B cell (primary cell): ENCODE measurements around the gene SCFD2. TPM values are rescaled to one million over a fixed set of nuclear protein-coding genes. Genes with fewer than 3 reads are reported as not detected.

Source experiments
- ATAC-seq: fragments of 200-7000 bp; cut with Tn5 transposase; one replicate; pipeline ENCODE4 v1.10.0; 2021; ENCODE audit warnings: low read depth, mild to moderate bottlenecking, moderate number of reproducible peaks, moderate library complexity
- CTCF ChIA-PET: fragments of 350-600 bp; sonication (Branson Sonifier 250); formaldehyde crosslinking; loops from one replicate; lab custom pipeline; 2021; ENCODE audit warnings: antibody characterized with exemption, inconsistent platforms; lab: Charles Lee
- POLR2A ChIA-PET: fragments of 350-600 bp; sonication (Branson Sonifier 250); formaldehyde crosslinking; loops from one replicate; lab custom pipeline; 2021; ENCODE audit warnings: antibody characterized with exemption; lab: Charles Lee
- DNase-seq: peaks from one replicate; pipeline ENCODE4 v3.0.0; 2013
- H2AFZ ChIP-seq: 2 replicates; pipeline ENCODE4 v1.6.1; 2012; ENCODE audit warnings: mild to moderate bottlenecking, low read depth, low read length; ENCODE audit not compliant: insufficient read depth, poor library complexity, severe bottlenecking
- H3K27ac ChIP-seq, 2 donors: 1 replicate in 1 of 2; 2 replicates in 1 of 2; pipeline ENCODE4 v1.5.1; 2012 to 2013; ENCODE audit warnings: low read length in 2 of 2, mild to moderate bottlenecking in 2 of 2, moderate library complexity in 1 of 2
- H3K27me3 ChIP-seq, 4 experiments: fragments of 200-600 bp in 1 of 4; sonication (generic) in 1 of 4; replicated peaks in 1 of 4; 1 replicate in 2 of 4; 2 replicates in 2 of 4; pipeline versions ENCODE4 v1.6.1 to v1.7.0; 2013 to 2016; ENCODE audit warnings: low read length in 3 of 4, mild to moderate bottlenecking in 2 of 4, mixed read lengths in 1 of 4, moderate library complexity in 1 of 4; ENCODE audit not compliant: insufficient read depth in 4 of 4, control insufficient read depth in 3 of 4; ENCODE audit errors: control extremely low read depth in 1 of 4
- H3K36me3 ChIP-seq, 2 experiments: replicated peaks in 1 of 2; 1 replicate in 1 of 2; 2 replicates in 1 of 2; pipeline versions ENCODE4 v1.6.1 to v1.7.1; 2013; ENCODE audit warnings: low read length in 1 of 2; ENCODE audit not compliant: insufficient read depth in 2 of 2, control insufficient read depth in 1 of 2; ENCODE audit errors: control extremely low read depth in 1 of 2, extremely low read depth in 1 of 2
- H3K4me1 ChIP-seq, 2 donors: fragments of 200-600 bp in 1 of 2; sonication (generic) in 1 of 2; 1 replicate in 1 of 2; 2 replicates in 1 of 2; pipeline versions ENCODE4 v1.5.1 to v1.6.1; 2013 to 2017; ENCODE audit warnings: low read length in 2 of 2; ENCODE audit not compliant: control insufficient read depth in 2 of 2, insufficient read depth in 2 of 2
- H3K4me2 ChIP-seq: replicated peaks from 2 replicates; pipeline ENCODE3; 2012; ENCODE audit warnings: mild to moderate bottlenecking, low read depth, low read length; ENCODE audit not compliant: poor library complexity, severe bottlenecking
- H3K4me3 ChIP-seq, 5 experiments: fragments of 200-600 bp in 1 of 5; sonication (generic) in 1 of 5; 1 replicate in 3 of 5; 2 replicates in 2 of 5; pipeline versions ENCODE4 v1.5.1 to v1.7.0; 2011 to 2016; ENCODE audit warnings: low read length in 4 of 5, mild to moderate bottlenecking in 4 of 5, low read depth in 2 of 5, control low read depth in 1 of 5, moderate library complexity in 1 of 5; ENCODE audit not compliant: insufficient read depth in 1 of 5; ENCODE audit errors: control extremely low read depth in 1 of 5, extremely low read depth in 1 of 5
- H3K79me2 ChIP-seq: fragments of 200-600 bp; sonication (generic); one replicate; pipeline ENCODE4 v1.6.0; 2016; ENCODE audit warnings: low read length; ENCODE audit not compliant: control insufficient read depth, insufficient read depth
- H3K9ac ChIP-seq: fragments of 200-600 bp; sonication (generic); 2 replicates; pipeline ENCODE4 v1.6.1; 2017; ENCODE audit warnings: mild to moderate bottlenecking, low read length, moderate library complexity
- H3K9me3 ChIP-seq, 3 donors: one replicate each; pipeline versions ENCODE4 v1.6.1 to v1.7.1; 2013; ENCODE audit warnings: low read length in 2 of 3; ENCODE audit not compliant: control insufficient read depth in 2 of 3, insufficient read depth in 1 of 3; ENCODE audit errors: control extremely low read depth in 1 of 3
- H4K20me1 ChIP-seq: 2 replicates; pipeline ENCODE4 v1.6.0; 2012; ENCODE audit warnings: mild to moderate bottlenecking, low read length; ENCODE audit not compliant: insufficient read depth, control insufficient read depth, poor library complexity, severe bottlenecking
- H3K27ac Mint-ChIP-seq: one replicate; pipeline ENCODE4 v1.8.0; 2021; ENCODE audit warnings: mixed read lengths
- H3K27me3 Mint-ChIP-seq: one replicate; pipeline ENCODE4 v1.8.0; 2021; ENCODE audit warnings: mixed read lengths
- H3K4me1 Mint-ChIP-seq: one replicate; pipeline ENCODE4 v1.8.0; 2021; ENCODE audit warnings: mixed read lengths
- H3K4me3 Mint-ChIP-seq: one replicate; pipeline ENCODE4 v1.8.0; 2021; ENCODE audit warnings: mixed read lengths
- H3K9me3 Mint-ChIP-seq: one replicate; pipeline ENCODE4 v1.8.0; 2022; ENCODE audit warnings: mixed read lengths; ENCODE audit not compliant: insufficient read depth
- CTCF ChIP-seq: fragments of 200-600 bp; IDR thresholded peaks from one replicate; pipeline ENCODE4 v1.8.0; 2022; ENCODE audit warnings: antibody characterized with exemption, mild to moderate bottlenecking
- EZH2 ChIP-seq: IDR thresholded peaks from 2 replicates; pipeline ENCODE4 v1.6.1; 2012; ENCODE audit warnings: borderline replicate concordance, low read depth, mild to moderate bottlenecking, moderate library complexity, low read length; ENCODE audit not compliant: insufficient read depth, poor library complexity, severe bottlenecking
- WGBS: methylation state at CpG from one replicate; pipeline ENCODE4 v1.1.5; 2013; ENCODE audit warnings: missing lambda C conversion rate; ENCODE audit not compliant: insufficient coverage; 5-methylcytosine and 5-hydroxymethylcytosine counted together
- intact Hi-C: fragments of 100-400 bp; cut with micrococcal nuclease; formaldehyde crosslinking; loops from one replicate; pipeline ENCODE4 v1.10.0; 2022
- polyA plus RNA-seq: library from polyadenylated mRNA; depleted of rRNA; stranded (reverse); fragments of >200 nt; gene quantifications from 2 replicates; pipeline ENCODE4 v1.2.3, GENCODE V29; 2012
- total RNA-seq, 2 donors: library from RNA; stranded (reverse); fragments of 120-200 nt in 1 of 2; gene quantifications; 1 replicate in 1 of 2; 2 replicates in 1 of 2; pipeline versions ENCODE4 v1.2.3 to v1.2.4, GENCODE V29; 2013 to 2022

SCFD2 gene
- total and polyA plus RNA-seq, 2 donors (not counting 1 experiment from before 2014, with no cell fraction given), result 12.8 to 20.4 TPM

- no peaks in the 10 kb centered on the region for H3K79me2 ChIP-seq
- H2AFZ ChIP-seq, result no peak overlapping the region
- WGBS, result 86% methylated on average over 8 of the region's 9 CpGs
- ChIA-PET CTCF (no interaction called here), POLR2A (no interaction called here)
- no peak overlapping the region for H3K27ac ChIP-seq
- Mint-ChIP-seq H3K9me3 (no peaks in the 10 kb centered on the region), H3K27me3 (no peaks in the 10 kb centered on the region), H3K4me1 (no peaks in the 10 kb centered on the region), H3K27ac (no peak overlapping the region), H3K4me3 (no peak overlapping the region)
- H3K4me2 ChIP-seq, result no peak overlapping the region
- no peak overlapping the region for H3K4me3 ChIP-seq
- ATAC-seq, result no peak
- DNase-seq, result no peak
- H3K9ac ChIP-seq, result no peak overlapping the region
- H3K9me3 ChIP-seq, result no peaks in the 10 kb centered on the region
- no peaks in the 10 kb centered on the region for H3K36me3 ChIP-seq
- TF ChIP-seq EZH2 (no peak), CTCF (no peak)
- H3K27me3 ChIP-seq, result no peaks in the 10 kb centered on the region
- H4K20me1 ChIP-seq, result no peaks in the 10 kb centered on the region
- intact Hi-C loops, result no loop called here
- H3K4me1 ChIP-seq, result no peaks in the 10 kb centered on the region
Measured at GRCh38 chr4:52957220-52957686, 408.6 kb downstream of the SCFD2 start.

- no peak overlapping the region for H3K27ac ChIP-seq
- 79% methylated on average over 2 of the region's 2 CpGs for WGBS
Measured at GRCh38 chr4:52956691-52957090, 409.2 kb downstream of the SCFD2 start.

More at GRCh38 chr4:52956691-52957090, 409.2 kb downstream of the SCFD2 start:
- H3K4me1 ChIP-seq, result no peaks in the 10 kb centered on the region
- no peak overlapping the region for H2AFZ ChIP-seq
- no peaks in the 10 kb centered on the region for H3K79me2 ChIP-seq
- intact Hi-C loops, result no loop called here
- H3K4me2 ChIP-seq, result no peak overlapping the region
- H3K4me3 ChIP-seq, result no peak overlapping the region
- Mint-ChIP-seq H3K27ac (no peak overlapping the region), H3K4me3 (no peak overlapping the region), H3K27me3 (no peaks in the 10 kb centered on the region), H3K9me3 (no peaks in the 10 kb centered on the region), H3K4me1 (no peaks in the 10 kb centered on the region)
- no peaks in the 10 kb centered on the region for H4K20me1 ChIP-seq
- H3K9me3 ChIP-seq, result no peaks in the 10 kb centered on the region
- no peaks in the 10 kb centered on the region for H3K27me3 ChIP-seq
- no peaks in the 10 kb centered on the region for H3K36me3 ChIP-seq
- CTCF ChIA-PET, result no interaction called here
- ATAC-seq, result no peak
- no peak for TF ChIP-seq CTCF
- no peak for TF ChIP-seq EZH2
- POLR2A ChIA-PET, result no interaction called here
- H3K9ac ChIP-seq, result no peak overlapping the region
- DNase-seq, result no peak
